Measurements from ENCODE around the gene PPL. TPM values are rescaled to one million over a fixed set of nuclear protein-coding genes. Genes with fewer than 3 reads are reported as not detected.

PPL gene
- total and polyA plus RNA-seq, 2 of the 13 experiments (the other 11 are each of a cell fraction or from before 2014, with no cell fraction given), result 5.7 to 6.6 TPM

GRCh38 chr16:4944333-4945281 lies 7.7 kb upstream of the PPL start (continued):
- TF ChIP-seq ARHGAP35 (CRISPR knock-in tag; IDR thresholded peaks at IDR 0.05; ENCODE audit: borderline replicate concordance) (no peak), ZNF335 (CRISPR knock-in tag; IDR thresholded peaks at IDR 0.05) (peak; percentile 85), ZNF530 (CRISPR knock-in tag; IDR thresholded peaks at IDR 0.05; ENCODE audit: low read depth) (no peak), SRF (IDR thresholded peaks at IDR 0.05; ENCODE audit: low read depth, low read length) (no peak; the same call in 1 of the 2 replicates), ZSCAN22 (CRISPR knock-in tag; IDR thresholded peaks at IDR 0.05) (no peak), ZNF773 (CRISPR knock-in tag; IDR thresholded peaks at IDR 0.05; ENCODE audit: borderline replicate concordance) (no peak), PHF5A (CRISPR knock-in tag; IDR thresholded peaks at IDR 0.05; ENCODE audit: low read depth, unreplicated experiment) (peak; percentile 62), ZMYM4 (CRISPR knock-in tag; IDR thresholded peaks at IDR 0.05) (no peak), LRRFIP1 (CRISPR knock-in tag; conservative IDR thresholded peaks at IDR 0.05) (no peak), ZMYM2 (CRISPR knock-in tag; IDR thresholded peaks at IDR 0.05) (no peak), AHDC1 (CRISPR knock-in tag; IDR thresholded peaks at IDR 0.05; ENCODE audit: borderline replicate concordance) (peak; percentile 71), HES4 (CRISPR knock-in tag; IDR thresholded peaks at IDR 0.05; ENCODE audit: borderline replicate concordance) (no peak), ARID2 (CRISPR knock-in tag; IDR thresholded peaks at IDR 0.05; ENCODE audit: borderline replicate concordance) (no peak), ZNF850 (CRISPR knock-in tag; conservative IDR thresholded peaks at IDR 0.05) (no peak), ELK4 (CRISPR knock-in tag; IDR thresholded peaks at IDR 0.05; ENCODE audit: borderline replicate concordance) (no peak), BHLHE40 (IDR thresholded peaks at IDR 0.05; ENCODE audit: low read length) (peak; percentile 59; the same call in 1 of the 2 replicates), ADNP (CRISPR knock-in tag; IDR thresholded peaks at IDR 0.05) (no peak), ZNF660 (CRISPR knock-in tag; IDR thresholded peaks at IDR 0.05; ENCODE audit: borderline replicate concordance, low read depth) (no peak)

All from HepG2 (cell line).